NCI-H128 (cell line): ENCODE measurements around the gene CCDC71L.

Experiments
- DNase-seq: peaks from one replicate; lab custom pipeline; 2025; ENCODE audit not compliant: unreplicated experiment; lab: John Stamatoyannopoulos, UW

CCDC71L gene

DNA sequence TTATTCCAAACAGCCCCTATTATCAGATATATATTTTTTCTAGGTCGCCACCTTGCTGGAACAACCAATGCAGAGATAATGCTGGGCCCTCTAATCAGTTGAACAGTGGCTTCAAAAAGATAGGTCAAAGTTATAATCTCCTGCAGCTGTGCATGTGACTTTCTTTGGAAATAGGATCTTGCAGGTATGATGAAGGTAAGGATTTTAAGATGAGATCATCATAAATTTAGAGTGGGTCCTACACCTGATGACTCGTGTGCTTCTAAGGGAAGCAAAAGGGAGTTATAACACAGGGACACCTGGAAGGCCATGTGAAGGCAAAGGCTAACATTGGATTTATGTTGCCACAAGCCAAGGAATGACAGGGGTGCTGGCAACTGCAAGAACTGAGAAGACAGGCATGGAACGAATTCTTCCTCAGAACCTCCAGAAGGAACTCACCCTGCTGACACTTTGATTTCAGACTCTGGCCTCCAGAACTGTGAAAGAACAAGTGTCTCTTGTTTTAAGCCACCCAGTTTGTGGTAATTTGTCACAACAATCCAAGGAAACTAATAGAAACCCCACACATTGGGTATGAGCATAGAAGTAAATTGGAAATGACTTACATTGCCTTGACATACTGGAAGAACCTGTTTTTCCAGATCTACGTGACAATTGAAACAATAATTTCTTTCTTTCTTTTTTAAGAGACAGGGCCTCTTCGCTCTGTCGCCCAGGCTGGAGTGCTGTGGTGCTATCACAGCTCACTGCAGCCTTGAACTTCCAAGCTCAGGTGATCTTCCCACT is 34.4 kb downstream of the CCDC71L start:
- DNase-seq: no peak

- no peak for DNase-seq
These were observed 35.2 kb downstream of the CCDC71L start for GRCh38 chr7:106625678-106626301.

DNA sequence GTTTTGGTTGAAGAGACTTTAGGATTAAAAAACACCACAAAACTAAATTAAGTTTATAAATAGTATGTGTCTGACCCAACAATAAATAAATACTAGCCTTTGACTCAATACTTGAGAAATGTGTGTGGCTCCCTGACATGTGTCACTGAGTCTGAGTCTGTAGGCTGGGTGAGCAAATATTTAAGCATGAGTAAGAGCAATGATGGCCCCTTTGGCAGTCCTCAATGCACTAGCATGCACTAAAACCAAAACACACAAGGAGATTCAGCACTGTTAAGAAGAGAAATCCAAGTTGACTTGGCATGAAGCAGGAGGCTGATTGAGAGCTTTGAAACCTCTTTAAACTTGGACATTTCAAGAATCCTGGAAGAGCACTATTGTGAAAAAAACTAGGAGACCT is 37.1 kb downstream of the CCDC71L start:
- no peak for DNase-seq

GRCh38 chr7:106623315-106623660 is 37.7 kb downstream of the CCDC71L start:
- DNase-seq: no peak

GRCh38 chr7:106622654-106623314 is 38.2 kb downstream of the CCDC71L start:
- no peak for DNase-seq

- DNase-seq: no peak
These were observed 39.4 kb downstream of the CCDC71L start for GRCh38 chr7:106621393-106622132.

DNA sequence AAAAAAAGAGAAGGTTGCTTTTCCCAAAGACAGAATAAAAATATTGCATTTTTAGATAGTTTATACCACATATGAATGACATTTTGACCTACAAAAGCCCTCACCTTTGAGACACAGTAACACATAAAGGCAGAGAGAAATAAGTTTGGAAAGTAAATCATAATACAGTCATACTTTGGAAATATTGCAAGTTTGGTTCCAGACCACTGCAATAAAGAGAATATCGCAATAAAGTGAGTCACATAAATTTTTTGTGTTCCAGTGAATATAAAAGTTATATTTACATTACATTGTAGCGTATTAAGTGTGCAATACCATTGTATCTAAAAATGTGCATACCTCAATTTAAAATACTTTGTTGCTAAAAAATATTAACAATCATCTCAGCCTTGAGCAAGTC is 40.3 kb downstream of the CCDC71L start:
- no peak for DNase-seq

DNA sequence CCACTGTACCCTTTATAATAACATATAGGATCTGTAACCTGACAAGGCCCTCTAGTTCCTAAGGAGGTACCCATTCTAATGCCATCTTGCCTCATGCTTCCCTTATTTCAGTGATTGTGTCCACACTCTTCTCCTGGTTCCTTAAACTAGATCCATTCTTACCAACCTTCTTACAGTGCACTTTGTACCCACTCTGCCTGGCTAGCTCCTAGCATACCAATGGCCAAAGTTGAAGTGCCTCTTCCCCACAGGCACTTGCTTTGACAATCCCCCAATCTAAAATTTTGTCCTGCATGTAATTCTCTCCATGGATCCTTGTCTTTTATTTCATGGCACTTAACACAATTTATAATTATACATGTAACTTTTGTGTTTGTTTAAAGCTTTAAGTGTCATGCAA is 40.9 kb downstream of the CCDC71L start:
- DNase-seq: no peak

DNA sequence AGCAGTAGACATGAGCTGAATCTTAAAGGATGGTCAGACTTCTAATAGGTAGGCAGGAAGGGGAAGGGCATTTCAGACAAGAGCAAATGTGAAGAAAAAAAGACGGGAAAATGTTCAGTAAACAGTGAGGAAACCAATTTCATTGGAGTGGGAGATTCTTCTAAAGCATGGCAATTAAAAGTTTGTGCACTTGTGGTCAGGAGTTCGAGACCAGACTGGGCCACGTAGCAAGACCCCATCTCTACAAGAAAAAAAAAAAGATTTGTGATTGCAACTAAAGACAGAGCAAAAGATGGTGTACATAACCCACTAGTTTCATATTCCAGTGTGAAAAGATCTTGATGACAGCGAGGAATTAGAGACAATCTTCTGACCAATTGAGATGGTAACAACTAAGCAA is 41.7 kb downstream of the CCDC71L start:
- DNase-seq: no peak

GRCh38 chr7:106618480-106618879 is 42.5 kb downstream of the CCDC71L start:
- no peak for DNase-seq

GRCh38 chr7:106617860-106618259 is 43.1 kb downstream of the CCDC71L start:
- no peak for DNase-seq

DNA sequence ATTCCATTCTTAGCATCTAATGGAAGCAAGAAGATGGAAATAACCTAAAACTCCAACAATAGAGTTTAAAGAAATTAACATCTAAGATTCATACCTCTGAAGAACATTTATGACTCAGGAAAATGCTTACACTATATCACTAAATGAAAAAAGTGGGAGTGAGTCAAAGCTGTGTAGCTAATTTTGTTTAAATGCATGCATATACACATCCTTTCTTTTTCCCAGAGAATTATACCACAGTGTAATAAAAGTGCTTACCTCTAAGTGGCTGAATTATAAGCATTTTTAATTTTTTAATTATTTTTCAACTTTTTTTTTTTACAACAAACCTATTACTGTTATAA is 44.3 kb downstream of the CCDC71L start:
- no peak for DNase-seq

DNA sequence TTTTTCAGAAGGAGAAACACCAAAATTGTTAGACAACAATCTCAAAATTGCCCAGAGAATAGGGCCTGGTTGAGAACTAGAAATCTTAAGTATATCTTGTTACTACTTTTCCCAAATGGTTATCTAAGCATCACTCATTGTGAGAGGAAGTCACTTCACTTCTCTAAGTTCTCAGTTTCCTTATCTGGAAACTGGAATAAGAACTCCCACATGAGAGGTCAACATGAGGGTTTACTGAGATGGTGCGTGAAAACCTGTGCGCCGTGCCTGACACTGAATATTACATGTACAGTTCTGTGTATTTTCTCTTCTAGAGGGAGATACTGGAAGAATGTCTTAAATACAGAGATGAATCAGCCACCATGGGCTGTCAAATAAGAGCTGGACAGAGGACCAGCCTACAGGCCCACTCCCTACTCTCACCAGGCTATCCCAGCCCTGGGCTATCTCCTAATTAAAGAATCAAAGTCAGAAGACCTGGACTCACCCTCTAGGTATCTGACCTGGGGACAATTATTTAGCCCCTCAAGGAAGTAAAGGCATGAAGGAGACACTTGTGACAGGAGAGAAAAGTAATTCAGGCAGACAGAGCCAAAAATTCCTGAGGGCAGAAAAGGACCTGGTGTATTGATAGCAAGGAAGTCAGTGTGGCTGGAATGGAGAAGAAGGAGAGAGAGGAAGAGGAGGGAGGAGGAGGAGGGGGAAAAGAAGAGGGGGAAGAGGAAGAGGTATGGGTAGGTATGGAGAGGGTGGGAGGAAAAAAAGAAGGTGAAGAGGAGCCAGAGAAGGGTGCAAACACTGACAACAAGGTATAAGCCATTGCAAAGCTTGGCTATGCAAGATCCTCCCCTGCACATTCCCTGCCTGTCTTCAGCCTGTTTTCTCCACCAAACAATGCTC is 44.9 kb downstream of the CCDC71L start:
- DNase-seq: no peak

DNA sequence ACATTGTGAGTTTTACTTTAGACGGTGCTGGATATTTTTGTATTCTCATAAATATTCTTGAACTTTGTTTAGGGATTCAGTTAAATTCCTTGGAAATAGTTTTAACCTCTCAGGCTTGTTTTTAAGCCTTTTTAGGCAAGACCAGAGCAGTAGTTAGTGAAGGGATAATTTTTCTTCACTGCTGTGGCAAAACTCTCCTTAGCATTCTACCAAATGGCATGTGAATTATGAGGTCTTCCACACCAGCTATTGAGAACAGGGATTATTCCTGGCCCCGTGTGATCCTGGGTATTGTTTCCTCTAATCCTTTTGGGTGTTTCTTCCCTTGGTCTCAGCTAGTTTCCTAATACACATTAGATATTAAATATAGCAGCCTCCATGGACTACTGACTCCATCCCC is 46.2 kb downstream of the CCDC71L start:
- no peak for DNase-seq

DNA sequence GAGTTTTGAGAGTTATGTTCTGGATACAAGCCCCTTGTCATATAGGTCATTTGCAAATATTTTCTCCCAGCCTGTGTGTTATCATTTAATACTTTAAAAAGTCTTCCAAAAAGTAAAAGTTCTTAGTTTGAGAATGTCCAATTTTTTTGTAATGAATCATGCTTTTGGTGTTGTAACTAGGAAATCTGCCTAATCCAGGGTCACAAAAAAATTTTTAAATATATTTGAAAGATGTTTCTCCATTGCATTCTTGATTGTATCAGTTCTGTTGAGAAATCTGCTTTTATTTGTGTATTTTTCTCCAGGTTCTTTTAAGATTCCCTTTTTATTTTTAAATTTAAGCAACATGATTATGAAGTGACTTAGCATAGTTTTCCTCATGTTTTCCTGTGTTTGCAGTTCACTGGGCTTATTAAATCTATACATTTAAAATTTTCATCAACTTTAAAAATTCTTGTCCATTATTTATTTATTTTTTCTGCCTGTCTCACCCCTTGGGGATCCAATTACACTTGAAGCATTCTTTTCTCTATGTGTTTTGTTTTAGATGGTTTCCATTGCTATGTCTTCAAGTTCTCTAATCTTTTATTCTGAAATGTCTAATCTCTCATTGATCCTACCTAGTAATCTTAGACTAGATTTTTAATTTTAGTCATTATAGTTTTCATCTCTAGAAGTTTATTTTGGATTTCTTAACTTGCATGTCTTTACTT is 47.0 kb downstream of the CCDC71L start:
- DNase-seq: no peak

DNA sequence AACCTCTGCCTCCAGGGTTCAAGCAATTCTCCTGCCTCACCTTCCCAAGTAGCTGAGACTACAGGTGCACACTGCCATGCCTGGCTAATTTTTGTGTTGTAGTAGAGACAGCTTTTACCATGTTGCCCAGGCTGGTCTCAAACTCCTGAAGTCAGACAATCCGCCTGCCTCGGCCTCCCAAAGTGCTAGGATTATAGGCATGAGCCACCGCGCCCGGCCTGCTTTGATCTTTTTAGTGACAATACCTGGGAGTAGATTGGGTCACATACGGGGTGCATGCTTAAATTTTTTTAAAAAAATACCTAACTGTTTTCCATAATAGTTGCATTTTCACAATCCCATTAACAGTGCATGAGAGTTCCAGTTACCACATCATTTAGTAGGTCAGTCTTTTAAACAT is 47.7 kb downstream of the CCDC71L start:
- DNase-seq: no peak

DNA sequence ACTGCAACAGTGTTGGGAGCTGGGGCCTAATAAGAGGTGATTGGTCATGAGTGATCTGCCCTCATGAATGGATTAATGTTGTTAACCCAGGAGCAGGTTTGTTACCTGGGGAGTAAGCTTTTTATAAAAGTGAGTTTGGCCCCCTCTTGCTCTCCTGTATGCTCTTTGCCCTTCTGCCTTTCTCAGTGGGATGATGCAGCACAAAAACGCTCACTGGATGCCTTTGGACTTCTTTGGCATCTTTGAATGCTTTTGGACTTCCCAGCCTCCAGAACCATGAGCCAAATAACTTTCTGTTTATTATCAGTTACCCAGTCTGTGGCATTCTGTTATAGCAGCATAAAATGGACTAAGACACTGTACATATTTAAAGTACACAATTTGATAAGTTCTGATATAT is 48.5 kb downstream of the CCDC71L start:
- no peak for DNase-seq

DNA sequence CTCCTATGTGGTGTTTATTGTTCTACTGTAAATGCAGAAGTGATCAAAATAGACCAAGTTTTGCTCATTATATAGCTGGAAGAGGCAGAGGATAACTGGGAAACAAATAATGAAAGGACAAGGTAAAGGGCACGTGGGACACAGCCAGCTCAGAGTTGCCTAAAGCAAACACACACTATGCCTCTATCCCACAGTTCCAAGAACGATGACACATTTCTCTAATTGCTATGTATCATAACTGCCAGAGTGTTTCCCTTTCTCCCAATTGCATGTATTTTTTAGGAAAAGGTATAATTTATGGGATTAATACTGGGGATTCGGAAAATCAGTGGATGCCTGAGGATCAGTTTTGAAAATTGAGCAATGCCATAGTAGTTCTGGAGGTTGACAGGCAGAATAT is 49.0 kb downstream of the CCDC71L start:
- no peak for DNase-seq

DNA sequence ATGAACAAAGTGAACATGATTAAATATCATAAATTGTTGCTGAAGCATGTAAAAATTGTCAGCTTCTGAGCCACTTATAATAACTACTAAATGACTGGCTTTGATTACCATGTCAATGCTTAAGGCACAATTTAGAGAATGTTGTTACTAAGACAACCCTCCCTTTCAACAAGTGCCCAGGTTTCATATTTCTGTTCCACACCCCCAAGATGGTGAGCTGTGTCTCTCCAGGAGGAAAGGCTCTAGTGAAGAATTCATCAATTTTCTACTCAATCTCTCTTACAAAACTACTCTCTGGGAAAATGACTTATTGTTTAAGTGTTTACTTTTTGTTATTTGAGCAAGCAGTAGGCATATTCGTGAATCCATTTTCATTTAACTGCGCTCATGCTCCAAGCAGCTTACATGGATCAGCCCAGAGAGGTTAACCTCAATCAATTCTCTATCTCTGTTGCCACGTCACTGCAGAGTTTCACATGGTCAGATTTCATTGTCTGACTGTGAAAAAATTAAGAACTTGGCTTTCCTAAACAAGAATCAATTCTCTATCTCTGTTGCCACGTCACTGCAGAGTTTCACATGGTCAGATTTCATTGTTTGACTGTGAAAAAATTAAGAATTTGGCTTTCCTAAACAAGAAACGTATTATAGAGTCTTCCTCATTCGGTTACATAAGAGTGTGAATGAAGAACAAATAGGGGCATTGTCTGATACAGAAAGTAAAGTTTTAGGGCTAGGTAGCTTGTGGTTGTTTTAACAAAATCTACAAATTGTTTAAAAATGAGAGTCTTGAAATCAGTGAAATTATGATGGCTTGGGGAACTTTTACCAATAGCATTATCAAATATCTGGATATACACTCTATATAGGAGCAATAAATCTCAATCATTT is 49.7 kb downstream of the CCDC71L start:
- peak; percentile 4 for DNase-seq
